IMR-90 (cell line): ENCODE measurements around the gene TUBGCP6. TPM values are rescaled to one million over a fixed set of nuclear protein-coding genes. Genes with fewer than 3 reads are reported as not detected.
A peak's percentile ranks its signal among the peaks of the same experiment; 100 is the strongest.

Source experiments
- ATAC-seq: fragments of 200-7000 bp; cut with Tn5 transposase; 2 replicates; pipeline ENCODE4 v1.9.1; 2020; ENCODE audit warnings: low read depth, mild to moderate bottlenecking, moderate library complexity
- BruUV-seq: library from RNA; stranded (reverse); fragments of 400-500 nt; replicated peaks from 2 replicates; lab custom pipeline; 2021; lab: Mats Ljungman, UMichigan
- CTCF ChIA-PET: fragments of 300-600 bp; formaldehyde crosslinking; extraction: SDS; loops from one replicate; lab custom pipeline; 2021; ENCODE audit warnings: antibody characterized with exemption; lab: Yijun Ruan, JAX
- POLR2A ChIA-PET: fragments of 300-600 bp; sonication (Branson Sonifier 250); formaldehyde crosslinking; loops from one replicate; lab custom pipeline; 2022; ENCODE audit warnings: antibody characterized with exemption; ENCODE audit not compliant: unreplicated experiment; lab: Charles Lee
- DNase-seq: peaks from one replicate; pipeline ENCODE4 v3.0.0; 2013
- H2AFZ ChIP-seq: replicated peaks from 2 replicates; pipeline ENCODE3; 2013; ENCODE audit warnings: low read length, mild to moderate bottlenecking; ENCODE audit not compliant: poor library complexity
- H2AK5ac ChIP-seq: 2 replicates; pipeline ENCODE4 v1.6.1; 2013; ENCODE audit warnings: low read depth, low read length, inconsistent platforms
- H2AK9ac ChIP-seq: replicated peaks from 2 replicates; pipeline ENCODE3; 2013; ENCODE audit warnings: mild to moderate bottlenecking, low read depth, low read length, moderate library complexity; ENCODE audit not compliant: poor library complexity
- H2BK120ac ChIP-seq: 2 replicates; pipeline ENCODE4 v1.6.1; 2013; ENCODE audit warnings: low read depth, low read length, inconsistent platforms
- H2BK15ac ChIP-seq: 3 replicates; pipeline ENCODE4 v1.6.1; 2013; ENCODE audit warnings: low read depth, low read length, inconsistent platforms
- H2BK20ac ChIP-seq: 2 replicates; pipeline ENCODE4 v1.6.1; 2013; ENCODE audit warnings: low read depth, mild to moderate bottlenecking, inconsistent platforms, low read length, moderate library complexity
- H2BK5ac ChIP-seq: 2 replicates; pipeline ENCODE4 v1.6.1; 2013; ENCODE audit warnings: mild to moderate bottlenecking, low read depth, low read length, inconsistent platforms; ENCODE audit not compliant: poor library complexity, severe bottlenecking
- H3K14ac ChIP-seq: replicated peaks from 2 replicates; pipeline ENCODE4 v1.6.1; 2013; ENCODE audit warnings: low read depth, low read length, inconsistent platforms
- H3K18ac ChIP-seq: 2 replicates; pipeline ENCODE4 v1.6.1; 2013; ENCODE audit warnings: low read depth, low read length, control low read depth
- H3K23ac ChIP-seq: 2 replicates; pipeline ENCODE4 v1.6.1; 2013; ENCODE audit warnings: low read depth, low read length, inconsistent platforms
- H3K27ac ChIP-seq: 2 replicates; pipeline ENCODE4 v1.5.1; 2013; ENCODE audit warnings: mild to moderate bottlenecking, control low read depth, low read length; ENCODE audit not compliant: insufficient read depth
- H3K27me3 ChIP-seq: 2 replicates; pipeline ENCODE4 v1.6.1; 2013; ENCODE audit warnings: low read length; ENCODE audit not compliant: control insufficient read depth, insufficient read depth
- H3K36me3 ChIP-seq: 2 replicates; pipeline ENCODE4 v1.6.1; 2013; ENCODE audit warnings: low read length, mixed read lengths; ENCODE audit not compliant: control insufficient read depth, insufficient read depth
- H3K4ac ChIP-seq: 2 replicates; pipeline ENCODE4 v1.6.1; 2013; ENCODE audit warnings: low read depth, low read length, inconsistent platforms
- H3K4me1 ChIP-seq: 2 replicates; pipeline ENCODE4 v1.6.1; 2013; ENCODE audit warnings: low read length, mixed read lengths; ENCODE audit not compliant: control insufficient read depth, insufficient read depth
- H3K4me2 ChIP-seq: 2 replicates; pipeline ENCODE4 v1.6.1; 2013; ENCODE audit warnings: low read depth, mild to moderate bottlenecking, control low read depth, low read length, moderate library complexity
- H3K4me3 ChIP-seq: 2 replicates; pipeline ENCODE4 v1.5.1; 2013; ENCODE audit warnings: low read depth, mild to moderate bottlenecking, control low read depth, low read length, moderate library complexity; ENCODE audit not compliant: insufficient read depth
- H3K56ac ChIP-seq: 2 replicates; pipeline ENCODE4 v1.6.1; 2013; ENCODE audit warnings: low read length, inconsistent platforms; ENCODE audit not compliant: insufficient read depth; ENCODE audit errors: extremely low read depth
- H3K79me1 ChIP-seq, 2 experiments: 2 replicates each; pipeline ENCODE4 v1.6.1; 2013; ENCODE audit warnings: low read length in 2 of 2, inconsistent platforms in 1 of 2, low read depth in 1 of 2
- H3K9ac ChIP-seq: 2 replicates; pipeline ENCODE4 v1.6.1; 2013; ENCODE audit warnings: low read depth, low read length, control low read depth
- H3K9me1 ChIP-seq: 2 replicates; pipeline ENCODE4 v1.6.1; 2013; ENCODE audit warnings: low read length, inconsistent platforms; ENCODE audit not compliant: insufficient read depth
- H3K9me3 ChIP-seq: 2 replicates; pipeline ENCODE4 v1.6.1; 2013; ENCODE audit warnings: low read length; ENCODE audit not compliant: control insufficient read depth, insufficient read depth
- H4K20me1 ChIP-seq: 2 replicates; pipeline ENCODE4 v1.6.1; 2013; ENCODE audit warnings: low read length, inconsistent platforms; ENCODE audit not compliant: insufficient read depth
- H4K5ac ChIP-seq: 2 replicates; pipeline ENCODE4 v1.6.1; 2013; ENCODE audit warnings: mild to moderate bottlenecking, low read depth, low read length, control low read depth
- H4K8ac ChIP-seq, 2 experiments: 2 replicates each; pipeline ENCODE4 v1.6.1; 2013; ENCODE audit warnings: low read depth in 2 of 2, low read length in 2 of 2, control low read depth in 1 of 2, inconsistent platforms in 1 of 2
- H4K91ac ChIP-seq: 2 replicates; pipeline ENCODE4 v1.6.1; 2013; ENCODE audit warnings: low read depth, low read length, inconsistent platforms; ENCODE audit not compliant: insufficient read depth
- BHLHE40 ChIP-seq: fragments of 150-350 bp; IDR thresholded peaks from 2 replicates; pipeline ENCODE4 v1.6.1; 2016; ENCODE audit warnings: mild to moderate bottlenecking, low read depth, low read length
- CEBPB ChIP-seq: IDR thresholded peaks from 2 replicates; pipeline ENCODE4 v1.6.1; 2012; ENCODE audit warnings: low read depth, low read length, improper control_type of control experiment
- MAZ ChIP-seq: IDR thresholded peaks from 2 replicates; pipeline ENCODE4 v1.6.1; 2012; ENCODE audit warnings: low read depth, mild to moderate bottlenecking, low read length, improper control_type of control experiment, moderate library complexity, borderline replicate concordance
- NFE2L2 ChIP-seq: fragments of 150-350 bp; IDR thresholded peaks from 2 replicates; pipeline ENCODE4 v1.6.1; 2016; ENCODE audit warnings: low read depth, mild to moderate bottlenecking, low read length
- RCOR1 ChIP-seq: IDR thresholded peaks from 2 replicates; pipeline ENCODE4 v1.6.1; 2012; ENCODE audit warnings: mild to moderate bottlenecking, low read length, improper control_type of control experiment; ENCODE audit not compliant: insufficient replicate concordance
- RFX5 ChIP-seq: IDR thresholded peaks from 2 replicates; pipeline ENCODE4 v1.8.0; 2012; ENCODE audit warnings: low read depth, mild to moderate bottlenecking, low read length, moderate library complexity
- WGBS, 2 experiments: methylation state at CpG; one replicate each; pipeline versions ENCODE4 v1.1.5 to v1.1.7; 2013; ENCODE audit warnings: missing lambda C conversion rate in 2 of 2; ENCODE audit not compliant: insufficient read length in 1 of 2; ENCODE audit errors: extremely low coverage in 2 of 2; 5-methylcytosine and 5-hydroxymethylcytosine counted together
- dilution Hi-C: fragments of 300-500 bp; cut with HindIII; formaldehyde crosslinking; loops from one replicate; pipeline ENCODE4 v1.14.3; 2018; ENCODE audit warnings: low sequenced_read_pairs; ENCODE audit not compliant: unreplicated experiment
- in situ Hi-C: fragments of 300-500 bp; cut with MboI; formaldehyde crosslinking; loops from 3 replicates; pipeline ENCODE4 v1.14.3; 2019; ENCODE audit warnings: low sequenced_read_pairs, inconsistent platforms, mixed read lengths
- intact Hi-C: fragments of 100-400 bp; cut with micrococcal nuclease; formaldehyde crosslinking; loops from 2 replicates; pipeline ENCODE4 v1.10.0; 2022
- polyA plus RNA-seq, 3 experiments: library from polyadenylated mRNA; depleted of rRNA; stranded (reverse); fragments of >200 nt; gene quantifications; 2 replicates each; pipeline ENCODE4 v1.2.3, GENCODE V29; 2012; ENCODE audit warnings: low replicate concordance in 1 of 3
- total RNA-seq: library from RNA; depleted of rRNA; stranded (reverse); fragments of >200 nt; gene quantifications from 2 replicates; pipeline ENCODE4 v1.2.3, GENCODE V29; 2012

Gene TUBGCP6
- total and polyA plus RNA-seq, 2 of the 4 experiments (the other 2 are of a cell fraction): 10.8 to 28.6 TPM

GRCh38 chr22:50178871-50179869 is 65.7 kb downstream of the TUBGCP6 start:
- in situ Hi-C loops: no loop called here
- H3K4me3 ChIP-seq: no peak overlapping the region
- POLR2A ChIA-PET: no interaction called here

More at GRCh38 chr22:50178871-50179869, 65.7 kb downstream of the TUBGCP6 start:
- no peak overlapping the region for H3K4ac ChIP-seq
- H4K91ac ChIP-seq: no peak overlapping the region
- dilution Hi-C loops: no loop called here
- peak overlapping the region; percentile 50 for H2AK9ac ChIP-seq
- no peak overlapping the region for H3K14ac ChIP-seq
- peak overlapping the region; percentile 70 for H2AFZ ChIP-seq
- no peak for TF ChIP-seq RCOR1
- TF ChIP-seq RFX5: no peak
- TF ChIP-seq CEBPB: no peak
- no peak for TF ChIP-seq MAZ
- no peak for TF ChIP-seq BHLHE40
- no peak for TF ChIP-seq NFE2L2
- H2BK5ac ChIP-seq: no peak overlapping the region
- no TSS peak for BruUV-seq
- no peaks in the 10 kb centered on the region for H4K20me1 ChIP-seq
- no peak overlapping the region for H2BK120ac ChIP-seq
- 85% methylated on average over 26 of the region's 64 CpGs; no CpG with 5 or more reads in 1 of the 2 experiments for WGBS, 2 experiments
- no peak overlapping the region for H2BK15ac ChIP-seq
- no peak overlapping the region for H3K23ac ChIP-seq
- H2BK20ac ChIP-seq: no peak overlapping the region
- H3K4me1 ChIP-seq: peaks cover 1% of the 10 kb centered on the region; the same call in 1 of the 2 replicates
- H2AK5ac ChIP-seq: no peak overlapping the region
- H3K9ac ChIP-seq: no peak overlapping the region
- no peaks in the 10 kb centered on the region for H3K79me1 ChIP-seq
- no peak for DNase-seq
- no peak for ATAC-seq
- no peaks in the 10 kb centered on the region; the same call in 1 of the 2 replicates for H3K27me3 ChIP-seq
- no peak overlapping the region for H3K56ac ChIP-seq
- no peaks in the 10 kb centered on the region for H3K9me1 ChIP-seq
- H3K27ac ChIP-seq: no peak overlapping the region
- H3K36me3 ChIP-seq: peaks cover 2% of the 10 kb centered on the region; the same call in 1 of the 2 replicates
- H3K9me3 ChIP-seq: no peaks in the 10 kb centered on the region
- CTCF ChIA-PET: no interaction called here
- no peak overlapping the region for H3K18ac ChIP-seq
- H4K8ac ChIP-seq: no peak overlapping the region
- no peak overlapping the region for H3K4me2 ChIP-seq
- H4K5ac ChIP-seq: no peak overlapping the region
- intact Hi-C loops: no loop called here
